B cell (primary cell): ENCODE data around the gene MMP15. TPM values are rescaled to one million over a fixed set of nuclear protein-coding genes. Genes with fewer than 3 reads are reported as not detected.

Source experiments
- ATAC-seq: fragments of 200-7000 bp; cut with Tn5 transposase; one replicate; pipeline ENCODE4 v1.10.0; 2021; ENCODE audit warnings: low read depth, mild to moderate bottlenecking, moderate number of reproducible peaks, moderate library complexity
- CTCF ChIA-PET: fragments of 350-600 bp; sonication (Branson Sonifier 250); formaldehyde crosslinking; loops from one replicate; lab custom pipeline; 2021; ENCODE audit warnings: antibody characterized with exemption, inconsistent platforms; lab: Charles Lee
- POLR2A ChIA-PET: fragments of 350-600 bp; sonication (Branson Sonifier 250); formaldehyde crosslinking; loops from one replicate; lab custom pipeline; 2021; ENCODE audit warnings: antibody characterized with exemption; lab: Charles Lee
- DNase-seq: peaks from one replicate; pipeline ENCODE4 v3.0.0; 2013
- H2AFZ ChIP-seq: 2 replicates; pipeline ENCODE4 v1.6.1; 2012; ENCODE audit warnings: mild to moderate bottlenecking, low read depth, low read length; ENCODE audit not compliant: insufficient read depth, poor library complexity, severe bottlenecking
- H3K27ac ChIP-seq, 2 donors: 1 replicate in 1 of 2; 2 replicates in 1 of 2; pipeline ENCODE4 v1.5.1; 2012 to 2013; ENCODE audit warnings: low read length in 2 of 2, mild to moderate bottlenecking in 2 of 2, moderate library complexity in 1 of 2
- H3K27me3 ChIP-seq, 4 experiments: fragments of 200-600 bp in 1 of 4; sonication (generic) in 1 of 4; replicated peaks in 1 of 4; 1 replicate in 2 of 4; 2 replicates in 2 of 4; pipeline versions ENCODE4 v1.6.1 to v1.7.0; 2013 to 2016; ENCODE audit warnings: low read length in 3 of 4, mild to moderate bottlenecking in 2 of 4, mixed read lengths in 1 of 4, moderate library complexity in 1 of 4; ENCODE audit not compliant: insufficient read depth in 4 of 4, control insufficient read depth in 3 of 4; ENCODE audit errors: control extremely low read depth in 1 of 4
- H3K36me3 ChIP-seq, 2 experiments: replicated peaks in 1 of 2; 1 replicate in 1 of 2; 2 replicates in 1 of 2; pipeline versions ENCODE4 v1.6.1 to v1.7.1; 2013; ENCODE audit warnings: low read length in 1 of 2; ENCODE audit not compliant: insufficient read depth in 2 of 2, control insufficient read depth in 1 of 2; ENCODE audit errors: control extremely low read depth in 1 of 2, extremely low read depth in 1 of 2
- H3K4me1 ChIP-seq, 2 donors: fragments of 200-600 bp in 1 of 2; sonication (generic) in 1 of 2; 1 replicate in 1 of 2; 2 replicates in 1 of 2; pipeline versions ENCODE4 v1.5.1 to v1.6.1; 2013 to 2017; ENCODE audit warnings: low read length in 2 of 2; ENCODE audit not compliant: control insufficient read depth in 2 of 2, insufficient read depth in 2 of 2
- H3K4me2 ChIP-seq: replicated peaks from 2 replicates; pipeline ENCODE3; 2012; ENCODE audit warnings: mild to moderate bottlenecking, low read depth, low read length; ENCODE audit not compliant: poor library complexity, severe bottlenecking
- H3K4me3 ChIP-seq, 5 experiments: fragments of 200-600 bp in 1 of 5; sonication (generic) in 1 of 5; 1 replicate in 3 of 5; 2 replicates in 2 of 5; pipeline versions ENCODE4 v1.5.1 to v1.7.0; 2011 to 2016; ENCODE audit warnings: low read length in 4 of 5, mild to moderate bottlenecking in 4 of 5, low read depth in 2 of 5, control low read depth in 1 of 5, moderate library complexity in 1 of 5; ENCODE audit not compliant: insufficient read depth in 1 of 5; ENCODE audit errors: control extremely low read depth in 1 of 5, extremely low read depth in 1 of 5
- H3K79me2 ChIP-seq: fragments of 200-600 bp; sonication (generic); one replicate; pipeline ENCODE4 v1.6.0; 2016; ENCODE audit warnings: low read length; ENCODE audit not compliant: control insufficient read depth, insufficient read depth
- H3K9ac ChIP-seq: fragments of 200-600 bp; sonication (generic); 2 replicates; pipeline ENCODE4 v1.6.1; 2017; ENCODE audit warnings: mild to moderate bottlenecking, low read length, moderate library complexity
- H3K9me3 ChIP-seq, 3 donors: one replicate each; pipeline versions ENCODE4 v1.6.1 to v1.7.1; 2013; ENCODE audit warnings: low read length in 2 of 3; ENCODE audit not compliant: control insufficient read depth in 2 of 3, insufficient read depth in 1 of 3; ENCODE audit errors: control extremely low read depth in 1 of 3
- H4K20me1 ChIP-seq: 2 replicates; pipeline ENCODE4 v1.6.0; 2012; ENCODE audit warnings: mild to moderate bottlenecking, low read length; ENCODE audit not compliant: insufficient read depth, control insufficient read depth, poor library complexity, severe bottlenecking
- H3K27ac Mint-ChIP-seq: one replicate; pipeline ENCODE4 v1.8.0; 2021; ENCODE audit warnings: mixed read lengths
- H3K27me3 Mint-ChIP-seq: one replicate; pipeline ENCODE4 v1.8.0; 2021; ENCODE audit warnings: mixed read lengths
- H3K4me1 Mint-ChIP-seq: one replicate; pipeline ENCODE4 v1.8.0; 2021; ENCODE audit warnings: mixed read lengths
- H3K4me3 Mint-ChIP-seq: one replicate; pipeline ENCODE4 v1.8.0; 2021; ENCODE audit warnings: mixed read lengths
- H3K9me3 Mint-ChIP-seq: one replicate; pipeline ENCODE4 v1.8.0; 2022; ENCODE audit warnings: mixed read lengths; ENCODE audit not compliant: insufficient read depth
- CTCF ChIP-seq: fragments of 200-600 bp; IDR thresholded peaks from one replicate; pipeline ENCODE4 v1.8.0; 2022; ENCODE audit warnings: antibody characterized with exemption, mild to moderate bottlenecking
- EZH2 ChIP-seq: IDR thresholded peaks from 2 replicates; pipeline ENCODE4 v1.6.1; 2012; ENCODE audit warnings: borderline replicate concordance, low read depth, mild to moderate bottlenecking, moderate library complexity, low read length; ENCODE audit not compliant: insufficient read depth, poor library complexity, severe bottlenecking
- WGBS: methylation state at CpG from one replicate; pipeline ENCODE4 v1.1.5; 2013; ENCODE audit warnings: missing lambda C conversion rate; ENCODE audit not compliant: insufficient coverage; 5-methylcytosine and 5-hydroxymethylcytosine counted together
- intact Hi-C: fragments of 100-400 bp; cut with micrococcal nuclease; formaldehyde crosslinking; loops from one replicate; pipeline ENCODE4 v1.10.0; 2022
- polyA plus RNA-seq: library from polyadenylated mRNA; depleted of rRNA; stranded (reverse); fragments of >200 nt; gene quantifications from 2 replicates; pipeline ENCODE4 v1.2.3, GENCODE V29; 2012
- total RNA-seq, 2 donors: library from RNA; stranded (reverse); fragments of 120-200 nt in 1 of 2; gene quantifications; 1 replicate in 1 of 2; 2 replicates in 1 of 2; pipeline versions ENCODE4 v1.2.3 to v1.2.4, GENCODE V29; 2013 to 2022

MMP15 gene
- total and polyA plus RNA-seq, 2 donors (not counting 1 experiment from before 2014, with no cell fraction given), result not detected

- Histone ChIP-seq H2AFZ (no peak overlapping the region), H4K20me1 (no peaks in the 10 kb centered on the region), H3K9me3 (no peaks in the 10 kb centered on the region), H3K27ac (no peak overlapping the region), H3K79me2 (no peaks in the 10 kb centered on the region), H3K4me3 (no peak overlapping the region), H3K9ac (no peak overlapping the region), H3K36me3 (no peaks in the 10 kb centered on the region), H3K27me3 (peaks cover 0 to 29% (median 7%) of the 10 kb centered on the region in 4 experiments), H3K4me1 (peaks cover 12 to 13% of the 10 kb centered on the region in 2 donors), H3K4me2 (no peak overlapping the region)
- peaks cover 2% of the 10 kb centered on the region for H3K4me1 Mint-ChIP-seq
- no peak overlapping the region for H3K27ac Mint-ChIP-seq
- no peak for DNase-seq
- ATAC-seq, result no peak
- H3K4me3 Mint-ChIP-seq, result no peak overlapping the region
- POLR2A ChIA-PET, result no interaction called here
- 91% methylated on average over 8 of the region's 14 CpGs for WGBS
- TF ChIP-seq EZH2, result no peak
- no peak for TF ChIP-seq CTCF
- H3K27me3 Mint-ChIP-seq, result peaks cover 26% of the 10 kb centered on the region
- intact Hi-C loops, result no loop called here
- CTCF ChIA-PET, result interaction anchor here (1.0 kb wide), 1 partner anchor 12 kb away, joined by 3 read pairs; no protein-coding TSS in a partner anchor
- no peaks in the 10 kb centered on the region for H3K9me3 Mint-ChIP-seq
Measured at GRCh38 chr16:58031016-58031800, 5.7 kb downstream of the MMP15 start.

GRCh38 chr16:58032710-58033293 is 7.2 kb downstream of the MMP15 start:
- intact Hi-C loops, result no loop called here
- H3K4me3 ChIP-seq, result no peak overlapping the region
- H3K4me1 ChIP-seq, result no peaks in the 10 kb centered on the region
- DNase-seq (no peak), ATAC-seq (no peak)
- Mint-ChIP-seq H3K4me3 (no peak overlapping the region), H3K4me1 (peaks cover 2% of the 10 kb centered on the region), H3K27me3 (peaks cover 25% of the 10 kb centered on the region), H3K9me3 (peaks cover 2% of the 10 kb centered on the region), H3K27ac (no peak overlapping the region)
- no peaks in the 10 kb centered on the region for H3K79me2 ChIP-seq
- TF ChIP-seq CTCF (no peak), EZH2 (no peak)
- no peaks in the 10 kb centered on the region for H3K36me3 ChIP-seq
- H3K4me2 ChIP-seq, result no peak overlapping the region
- ChIA-PET CTCF (interaction anchor here (0.6 kb wide), 1 partner anchor 455 kb away, joined by 3 read pairs; no protein-coding TSS in a partner anchor), POLR2A (no interaction called here)
- peaks cover 0 to 13% (median 1%) of the 10 kb centered on the region in 4 experiments for H3K27me3 ChIP-seq
- no peak overlapping the region for H3K27ac ChIP-seq
- H3K9me3 ChIP-seq, result peaks cover 0 to 5% (median 0%) of the 10 kb centered on the region in 3 donors
- no peak overlapping the region for H3K9ac ChIP-seq
- H4K20me1 ChIP-seq, result no peaks in the 10 kb centered on the region
- WGBS, result 93% methylated on average over 7 of the region's 15 CpGs
- no peak overlapping the region for H2AFZ ChIP-seq
